ENCODE data around the gene CS.

The CS gene

GRCh38 chr12:56230432-56231183 is 69.5 kb downstream of the CS start:
- TF ChIP-seq NFIC (IDR thresholded peaks at IDR 0.05), result no peak
- TF ChIP-seq EGR1 (IDR thresholded peaks at IDR 0.05), result no peak
- TF ChIP-seq MAX (IDR thresholded peaks at IDR 0.05), result no peak

GRCh38 chr12:56229916-56230431 is 70.2 kb downstream of the CS start, which contains the start of gene SLC39A5:
Gene SLC39A5 (plus strand): TSS chr12:56230051. CDS start chr12:56231275, 1,224 bp downstream.
- TF ChIP-seq USF1 (IDR thresholded peaks at IDR 0.05), result no peak
- no peak for TF ChIP-seq TAF1 (IDR thresholded peaks at IDR 0.05; ENCODE audit: low read depth)
- no peak for TF ChIP-seq TCF12 (IDR thresholded peaks at IDR 0.05; ENCODE audit: low read depth)
- TF ChIP-seq TEAD4 (IDR thresholded peaks at IDR 0.05), result no peak

GRCh38 chr12:56229082-56229481 is 71.0 kb downstream of the CS start:
- TF ChIP-seq REST (IDR thresholded peaks at IDR 0.05; ENCODE audit: low read depth), result no peak
- no peak for TF ChIP-seq TEAD4 (IDR thresholded peaks at IDR 0.05)
- no peak for TF ChIP-seq NFIC (IDR thresholded peaks at IDR 0.05)
- no peak for TF ChIP-seq ZBTB7A (IDR thresholded peaks at IDR 0.05; ENCODE audit: low read depth)
- no peak for TF ChIP-seq MAX (IDR thresholded peaks at IDR 0.05)
- no peak for TF ChIP-seq TAF1 (IDR thresholded peaks at IDR 0.05; ENCODE audit: low read depth)
- no peak for TF ChIP-seq CEBPB (IDR thresholded peaks at IDR 0.05)
- TF ChIP-seq TCF12 (IDR thresholded peaks at IDR 0.05; ENCODE audit: low read depth), result no peak
- no peak for TF ChIP-seq EP300 (IDR thresholded peaks at IDR 0.05; ENCODE audit: borderline replicate concordance)
- no peak for TF ChIP-seq RAD21 (IDR thresholded peaks at IDR 0.05; ENCODE audit: low read depth)
- TF ChIP-seq CREB1 (IDR thresholded peaks at IDR 0.05; ENCODE audit: low read depth), result no peak
- TF ChIP-seq FOXM1 (IDR thresholded peaks at IDR 0.05; ENCODE audit: borderline replicate concordance, low read depth), result no peak

- peak; percentile 83 for TF ChIP-seq REST (IDR thresholded peaks at IDR 0.05; ENCODE audit: low read depth)
- no peak for TF ChIP-seq USF1 (IDR thresholded peaks at IDR 0.05)
Measured at GRCh38 chr12:56224954-56225353, 75.2 kb downstream of the CS start.

- TF ChIP-seq CEBPB (IDR thresholded peaks at IDR 0.05) (no peak), USF1 (IDR thresholded peaks at IDR 0.05) (peak; percentile 44), TCF12 (IDR thresholded peaks at IDR 0.05; ENCODE audit: low read depth) (peak; percentile 64; the same call in 1 of the 2 replicates), ZBTB7A (IDR thresholded peaks at IDR 0.05; ENCODE audit: low read depth) (peak; percentile 99), REST (IDR thresholded peaks at IDR 0.05; ENCODE audit: low read depth) (no peak), YY1 (IDR thresholded peaks at IDR 0.05; ENCODE audit: low read depth) (peak; percentile 69), FOXM1 (IDR thresholded peaks at IDR 0.05; ENCODE audit: borderline replicate concordance, low read depth) (peak; percentile 74; the same call in 1 of the 2 replicates), TEAD4 (IDR thresholded peaks at IDR 0.05) (peak; percentile 81), EP300 (IDR thresholded peaks at IDR 0.05; ENCODE audit: borderline replicate concordance) (peak; percentile 8; the same call in 1 of the 2 replicates), MAX (IDR thresholded peaks at IDR 0.05) (peak; percentile 93), NFIC (IDR thresholded peaks at IDR 0.05) (peak; percentile 30; the same call in 1 of the 2 replicates), RAD21 (IDR thresholded peaks at IDR 0.05; ENCODE audit: low read depth) (peak; percentile 51), TAF1 (IDR thresholded peaks at IDR 0.05; ENCODE audit: low read depth) (peak; percentile 76; the same call in 1 of the 2 replicates), CREB1 (IDR thresholded peaks at IDR 0.05; ENCODE audit: low read depth) (no peak; the same call in 1 of the 2 replicates), EGR1 (IDR thresholded peaks at IDR 0.05) (0 out of 2 replicates have a peak, but pooled peaks have one; percentile 5)
Measured at GRCh38 chr12:56224102-56224701, 75.9 kb downstream of the CS start, which contains the start of gene NABP2. Gene NABP2 (plus strand): TSS chr12:56224342. CDS start chr12:56224857, 515 bp downstream.

Measured in Ishikawa (cell line).